Cardiac muscle cell (in vitro differentiated cells and primary cell): ENCODE data around the gene CPA4. TPM values are rescaled to one million over a fixed set of nuclear protein-coding genes. Genes with fewer than 3 reads are reported as not detected.
A peak's percentile ranks its signal among the peaks of the same experiment; 100 is the strongest.

ENCODE experiments used
- DNase-seq, 2 donors: peaks; one replicate each; pipeline versions ENCODE4 v3.0.0 to v3.0.0-alpha.2; 2010 to 2017; ENCODE audit warnings: low read depth in 1 of 2, low spot score in 1 of 2
- H3K27ac ChIP-seq: fragments of 200-600 bp; sonication (generic); 2 replicates; pipeline ENCODE4 v1.5.1; 2016
- H3K27me3 ChIP-seq: fragments of 200-600 bp; sonication (generic); 2 replicates; pipeline ENCODE4 v1.6.0; 2016; ENCODE audit warnings: control low read depth
- H3K36me3 ChIP-seq: fragments of 200-600 bp; sonication (generic); 2 replicates; pipeline ENCODE4 v1.5.1; 2016; ENCODE audit warnings: control low read depth
- H3K4me1 ChIP-seq: fragments of 200-600 bp; sonication (generic); 2 replicates; pipeline ENCODE4 v1.8.1; 2017; ENCODE audit warnings: low read depth, mild to moderate bottlenecking, mixed run types
- H3K4me3 ChIP-seq: fragments of 200-600 bp; sonication (generic); 2 replicates; pipeline ENCODE4 v1.5.1; 2016; ENCODE audit warnings: mild to moderate bottlenecking
- H3K9me3 ChIP-seq: fragments of 200-600 bp; sonication (generic); 2 replicates; pipeline ENCODE4 v1.5.1; 2017; ENCODE audit warnings: low read depth, mild to moderate bottlenecking, control low read depth
- polyA plus RNA-seq: library from polyadenylated mRNA; unstranded; fragments of >200 nt; fragmentation: Nextera tagmentation; extraction: Ambion mirVana; gene quantifications from 2 replicates; pipeline ENCODE4 v1.2.1, GENCODE V29; 2016
- total RNA-seq: library from RNA; depleted of rRNA; stranded (reverse); fragments of >200 nt; gene quantifications from 2 replicates; pipeline ENCODE4 v1.2.3, GENCODE V29; 2016
- TF ChIP-seq, protein P1 (sequence below): IDR thresholded peaks from 2 replicates; pipeline ENCODE4 v1.5.1; 2012; ENCODE audit warnings: low read depth, mild to moderate bottlenecking, low read length

CPA4 gene
- total and polyA plus RNA-seq, 2 experiments from 2014 or later: 0.24 TPM; not detected in 1

GRCh38 chr7:130273081-130273932 is 19.7 kb upstream of the CPA4 start:
- Histone ChIP-seq H3K9me3 (no peaks in the 10 kb centered on the region), H3K27me3 (no peaks in the 10 kb centered on the region), H3K4me3 (no peak overlapping the region), H3K4me1 (peaks cover 32% of the 10 kb centered on the region), H3K36me3 (no peaks in the 10 kb centered on the region), H3K27ac (peak overlapping the region; percentile 48)
- DNase-seq: peak; percentile 73 to 91
- TF ChIP-seq, protein P1, sequence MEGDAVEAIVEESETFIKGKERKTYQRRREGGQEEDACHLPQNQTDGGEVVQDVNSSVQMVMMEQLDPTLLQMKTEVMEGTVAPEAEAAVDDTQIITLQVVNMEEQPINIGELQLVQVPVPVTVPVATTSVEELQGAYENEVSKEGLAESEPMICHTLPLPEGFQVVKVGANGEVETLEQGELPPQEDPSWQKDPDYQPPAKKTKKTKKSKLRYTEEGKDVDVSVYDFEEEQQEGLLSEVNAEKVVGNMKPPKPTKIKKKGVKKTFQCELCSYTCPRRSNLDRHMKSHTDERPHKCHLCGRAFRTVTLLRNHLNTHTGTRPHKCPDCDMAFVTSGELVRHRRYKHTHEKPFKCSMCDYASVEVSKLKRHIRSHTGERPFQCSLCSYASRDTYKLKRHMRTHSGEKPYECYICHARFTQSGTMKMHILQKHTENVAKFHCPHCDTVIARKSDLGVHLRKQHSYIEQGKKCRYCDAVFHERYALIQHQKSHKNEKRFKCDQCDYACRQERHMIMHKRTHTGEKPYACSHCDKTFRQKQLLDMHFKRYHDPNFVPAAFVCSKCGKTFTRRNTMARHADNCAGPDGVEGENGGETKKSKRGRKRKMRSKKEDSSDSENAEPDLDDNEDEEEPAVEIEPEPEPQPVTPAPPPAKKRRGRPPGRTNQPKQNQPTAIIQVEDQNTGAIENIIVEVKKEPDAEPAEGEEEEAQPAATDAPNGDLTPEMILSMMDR: no peak

DNA sequence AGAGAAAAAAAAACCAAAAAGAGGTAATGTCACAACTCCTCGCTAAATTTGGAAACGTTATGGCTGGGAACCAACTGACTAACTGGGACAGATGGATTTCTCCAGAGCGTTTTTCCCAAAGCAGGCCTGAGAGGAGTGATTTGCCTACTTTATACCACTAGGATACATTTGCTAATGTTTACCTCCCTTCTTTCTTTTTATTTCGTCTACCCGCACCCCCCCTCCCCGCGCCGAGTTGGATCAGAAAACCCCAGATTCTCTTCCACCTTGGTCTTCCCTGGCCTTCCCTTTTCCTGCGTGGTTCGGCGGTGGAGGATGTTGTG is 19.1 kb upstream of the CPA4 start:
- Histone ChIP-seq H3K27ac (peak overlapping the region; percentile 33), H3K36me3 (no peaks in the 10 kb centered on the region), H3K27me3 (no peaks in the 10 kb centered on the region), H3K4me3 (no peak overlapping the region), H3K4me1 (peaks cover 32% of the 10 kb centered on the region), H3K9me3 (no peaks in the 10 kb centered on the region)
- DNase-seq: peak; percentile 11 to 88
- TF ChIP-seq, protein P1: peak; percentile 14

GRCh38 chr7:130274296-130274695 is 18.7 kb upstream of the CPA4 start:
- H3K4me3 ChIP-seq: no peak overlapping the region
- H3K4me1 ChIP-seq: peaks cover 32% of the 10 kb centered on the region
- no peak for DNase-seq
- no peaks in the 10 kb centered on the region for H3K36me3 ChIP-seq
- H3K27me3 ChIP-seq: no peaks in the 10 kb centered on the region
- TF ChIP-seq, protein P1: no peak
- H3K27ac ChIP-seq: peak overlapping the region; percentile 33
- H3K9me3 ChIP-seq: no peaks in the 10 kb centered on the region

DNA sequence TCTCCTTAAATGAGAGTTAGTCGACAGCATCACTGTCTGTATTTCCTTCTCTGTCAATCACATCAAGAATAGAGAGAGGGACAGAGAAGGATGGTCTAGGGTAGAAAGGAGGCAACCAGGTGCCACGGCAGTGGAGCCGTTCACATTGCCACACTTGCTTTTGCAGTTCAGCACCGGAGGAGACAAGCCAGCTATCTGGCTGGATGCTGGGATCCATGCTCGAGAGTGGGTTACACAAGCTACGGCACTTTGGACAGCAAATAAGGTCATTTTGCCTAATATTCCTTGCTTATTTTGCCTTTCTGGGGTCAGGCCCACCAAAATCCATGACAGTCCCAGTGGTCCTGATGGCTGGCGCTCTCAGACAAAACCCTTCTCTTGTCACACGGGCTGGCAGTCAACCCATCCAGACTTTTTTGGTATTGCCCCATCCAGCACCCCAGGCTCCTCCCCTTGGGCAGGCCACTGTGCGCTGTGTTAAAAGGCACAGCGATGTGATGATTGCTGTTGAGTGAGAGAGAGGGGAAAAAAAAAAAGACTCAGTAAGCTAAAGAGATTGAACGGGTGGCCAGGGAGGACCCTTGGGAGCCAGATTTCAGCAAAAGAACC is 17.9 kb upstream of the CPA4 start:
- no peaks in the 10 kb centered on the region for H3K9me3 ChIP-seq
- H3K27me3 ChIP-seq: no peaks in the 10 kb centered on the region
- no peaks in the 10 kb centered on the region for H3K36me3 ChIP-seq
- DNase-seq: peak in 1 of 2 donors; percentile 55
- TF ChIP-seq, protein P1: no peak
- peaks cover 32% of the 10 kb centered on the region for H3K4me1 ChIP-seq
- H3K27ac ChIP-seq: no peak overlapping the region
- H3K4me3 ChIP-seq: no peak overlapping the region

GRCh38 chr7:130275826-130276297 is 17.1 kb upstream of the CPA4 start:
- H3K4me1 ChIP-seq: peaks cover 32% of the 10 kb centered on the region
- H3K9me3 ChIP-seq: no peaks in the 10 kb centered on the region
- H3K27ac ChIP-seq: no peak overlapping the region
- no peak for DNase-seq
- TF ChIP-seq, protein P1: no peak
- no peaks in the 10 kb centered on the region for H3K36me3 ChIP-seq
- no peaks in the 10 kb centered on the region for H3K27me3 ChIP-seq
- no peak overlapping the region for H3K4me3 ChIP-seq
